Measurements from ENCODE around the gene MED13.

- no peak for TF ChIP-seq CTCF (IDR thresholded peaks at IDR 0.05; ENCODE audit: low read depth, low read length)
- TF ChIP-seq MAX (IDR thresholded peaks at IDR 0.05; ENCODE audit: low read depth, low read length) = no peak
- no peak for TF ChIP-seq POLR2A (IDR thresholded peaks at IDR 0.05; ENCODE audit: extremely low read depth, insufficient read length)
Observed at GRCh38 chr17:62064791-62065563, at the start of gene MED13.
